Measurements from ENCODE around the gene MINDY4. TPM values are rescaled to one million over a fixed set of nuclear protein-coding genes. Genes with fewer than 3 reads are reported as not detected.

The MINDY4 gene
- total RNA-seq, 1 donor from 2014 or later: 4.1 TPM

DNA sequence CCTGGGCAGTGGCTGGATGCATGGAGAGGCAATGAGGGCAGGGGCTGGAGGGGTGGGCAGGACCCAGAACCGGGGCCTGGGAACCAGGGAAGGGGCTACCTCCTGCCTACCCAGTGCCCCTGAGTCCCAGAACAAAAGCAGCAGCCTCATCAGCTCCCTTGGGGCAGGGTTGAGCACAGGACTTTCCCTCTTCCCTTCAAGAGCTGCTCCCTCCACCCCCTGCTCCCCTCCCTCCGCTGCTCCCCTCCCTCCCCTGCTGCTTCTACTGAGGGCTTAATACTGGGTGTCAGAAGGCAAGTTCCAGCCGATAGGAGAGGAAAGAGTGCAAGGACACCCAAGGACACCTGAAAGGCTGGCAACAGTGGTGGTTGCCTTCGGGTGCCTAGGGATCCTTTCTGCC, 47.4 kb upstream of the MINDY4 start:
- peaks cover 2% of the 10 kb centered on the region for H3K36me3 Mint-ChIP-seq (ENCODE audit: low read depth, unreplicated experiment)

DNA sequence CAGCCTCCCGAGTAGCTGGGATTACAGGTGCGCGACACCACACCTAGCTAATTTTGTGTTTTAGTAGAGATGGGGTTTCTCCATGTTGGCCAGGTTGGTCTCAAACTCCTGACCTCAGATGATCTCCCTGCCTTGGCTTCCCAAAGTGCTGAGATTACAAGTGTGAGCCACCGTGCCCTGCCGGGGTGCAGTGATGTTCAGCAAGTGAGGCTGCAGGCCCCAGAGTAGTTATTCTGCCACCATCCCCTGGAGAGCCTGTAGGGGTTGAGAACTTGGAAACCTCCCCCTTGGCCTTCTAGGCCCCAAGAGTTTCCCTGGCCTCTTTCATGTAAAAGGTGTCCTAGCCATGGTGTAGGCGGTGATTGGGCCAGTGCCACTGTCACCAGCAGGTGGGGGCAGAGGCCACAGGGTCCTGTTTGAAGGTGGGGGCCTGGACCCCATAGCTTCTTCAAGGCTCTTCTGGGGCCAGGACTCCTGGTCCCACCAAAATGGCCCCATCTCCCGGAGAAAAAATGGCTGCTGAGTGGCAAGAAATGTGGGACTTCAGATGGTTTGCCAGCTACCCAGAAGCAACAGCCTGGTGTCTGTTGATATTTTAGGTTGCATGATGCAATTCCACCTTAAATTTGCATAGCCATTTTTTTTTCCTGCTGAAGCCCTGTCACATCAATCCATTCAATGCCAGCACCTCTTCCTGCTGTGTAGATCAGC, 44.8 kb upstream of the MINDY4 start:
- peaks cover 46% of the 10 kb centered on the region for H3K27me3 Mint-ChIP-seq (ENCODE audit: low read depth, unreplicated experiment)

More for the DNA sequence above, 47.4 kb upstream of the MINDY4 start:
- no peak overlapping the region for H3K9ac ChIP-seq (ENCODE audit: low read length)
- peaks cover 17% of the 10 kb centered on the region for H3K27me3 ChIP-seq (ENCODE audit: insufficient read depth, low read length)
- H3K79me2 ChIP-seq (ENCODE audit: insufficient read depth, low read length): no peaks in the 10 kb centered on the region
- FAIRE-seq: no peak
- peaks cover 32% of the 10 kb centered on the region for H3K27me3 Mint-ChIP-seq (ENCODE audit: low read depth, unreplicated experiment)
- no peak overlapping the region for H3K4me2 ChIP-seq (ENCODE audit: low read length)
- no peak overlapping the region for H3K4me3 ChIP-seq (ENCODE audit: insufficient read depth, low read depth, low read length)
- H4K20me1 ChIP-seq (ENCODE audit: insufficient read depth, low read length): no peaks in the 10 kb centered on the region
- no peak for TF ChIP-seq EZH2 (IDR thresholded peaks at IDR 0.05; ENCODE audit: insufficient read depth, low read length)
- TF ChIP-seq, protein P1, sequence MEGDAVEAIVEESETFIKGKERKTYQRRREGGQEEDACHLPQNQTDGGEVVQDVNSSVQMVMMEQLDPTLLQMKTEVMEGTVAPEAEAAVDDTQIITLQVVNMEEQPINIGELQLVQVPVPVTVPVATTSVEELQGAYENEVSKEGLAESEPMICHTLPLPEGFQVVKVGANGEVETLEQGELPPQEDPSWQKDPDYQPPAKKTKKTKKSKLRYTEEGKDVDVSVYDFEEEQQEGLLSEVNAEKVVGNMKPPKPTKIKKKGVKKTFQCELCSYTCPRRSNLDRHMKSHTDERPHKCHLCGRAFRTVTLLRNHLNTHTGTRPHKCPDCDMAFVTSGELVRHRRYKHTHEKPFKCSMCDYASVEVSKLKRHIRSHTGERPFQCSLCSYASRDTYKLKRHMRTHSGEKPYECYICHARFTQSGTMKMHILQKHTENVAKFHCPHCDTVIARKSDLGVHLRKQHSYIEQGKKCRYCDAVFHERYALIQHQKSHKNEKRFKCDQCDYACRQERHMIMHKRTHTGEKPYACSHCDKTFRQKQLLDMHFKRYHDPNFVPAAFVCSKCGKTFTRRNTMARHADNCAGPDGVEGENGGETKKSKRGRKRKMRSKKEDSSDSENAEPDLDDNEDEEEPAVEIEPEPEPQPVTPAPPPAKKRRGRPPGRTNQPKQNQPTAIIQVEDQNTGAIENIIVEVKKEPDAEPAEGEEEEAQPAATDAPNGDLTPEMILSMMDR (IDR thresholded peaks at IDR 0.05; ENCODE audit: insufficient read depth, low read depth, low read length): no peak
- H3K27ac Mint-ChIP-seq (ENCODE audit: unreplicated experiment): no peak overlapping the region
- no peaks in the 10 kb centered on the region for H3K36me3 ChIP-seq (ENCODE audit: insufficient read depth, low read length)
- H3K4me1 Mint-ChIP-seq (ENCODE audit: low read depth, unreplicated experiment): peaks cover 5% of the 10 kb centered on the region
- DNase-seq (ENCODE audit: low read depth): no peak
- H3K4me1 ChIP-seq (ENCODE audit: insufficient read depth, low read length): no peaks in the 10 kb centered on the region
- no peak overlapping the region for H3K27ac ChIP-seq (ENCODE audit: low read depth, low read length)
- H3K4me3 Mint-ChIP-seq (ENCODE audit: unreplicated experiment): no peak overlapping the region
- H2AFZ ChIP-seq (ENCODE audit: low read depth, low read length): no peak overlapping the region
- peaks cover 3% of the 10 kb centered on the region for H3K9me3 ChIP-seq (ENCODE audit: insufficient read depth, low read depth, low read length)
- peaks cover 27% of the 10 kb centered on the region for H3K9me3 Mint-ChIP-seq (ENCODE audit: unreplicated experiment)

More for the DNA sequence above, 44.8 kb upstream of the MINDY4 start:
- Histone ChIP-seq H4K20me1 (ENCODE audit: insufficient read depth, low read length) (no peaks in the 10 kb centered on the region), H3K27ac (ENCODE audit: low read depth, low read length) (no peak overlapping the region), H3K9ac (ENCODE audit: low read length) (no peak overlapping the region), H3K79me2 (ENCODE audit: insufficient read depth, low read length) (no peaks in the 10 kb centered on the region), H3K4me3 (ENCODE audit: insufficient read depth, low read depth, low read length) (no peak overlapping the region), H3K4me1 (ENCODE audit: insufficient read depth, low read length) (no peaks in the 10 kb centered on the region), H3K36me3 (ENCODE audit: insufficient read depth, low read length) (no peaks in the 10 kb centered on the region), H3K9me3 (ENCODE audit: insufficient read depth, low read depth, low read length) (no peaks in the 10 kb centered on the region), H3K27me3 (ENCODE audit: insufficient read depth, low read length) (peaks cover 25% of the 10 kb centered on the region), H2AFZ (ENCODE audit: low read depth, low read length) (no peak overlapping the region), H3K4me2 (ENCODE audit: low read length) (no peak overlapping the region)
- H3K4me3 Mint-ChIP-seq (ENCODE audit: unreplicated experiment): no peak overlapping the region
- peaks cover 5% of the 10 kb centered on the region for H3K4me1 Mint-ChIP-seq (ENCODE audit: low read depth, unreplicated experiment)
- FAIRE-seq (no peak), DNase-seq (ENCODE audit: low read depth) (no peak)
- TF ChIP-seq EZH2 (IDR thresholded peaks at IDR 0.05; ENCODE audit: insufficient read depth, low read length): no peak
- TF ChIP-seq, protein P1 (IDR thresholded peaks at IDR 0.05; ENCODE audit: insufficient read depth, low read depth, low read length): no peak
- no peak overlapping the region for H3K27ac Mint-ChIP-seq (ENCODE audit: unreplicated experiment)
- peaks cover 5% of the 10 kb centered on the region for H3K9me3 Mint-ChIP-seq (ENCODE audit: unreplicated experiment)
- H3K36me3 Mint-ChIP-seq (ENCODE audit: low read depth, unreplicated experiment): peaks cover 2% of the 10 kb centered on the region
